HepG2 (cell line): ENCODE results near the gene BOLA3. TPM values are rescaled to one million over a fixed set of nuclear protein-coding genes. Genes with fewer than 3 reads are reported as not detected.

Experiments
- GATAD2A ChIP-seq: IDR thresholded peaks from 2 replicates; pipeline ENCODE4 v1.6.1; 2016
- HDAC2 ChIP-seq: sonication (generic); formaldehyde crosslinking; IDR thresholded peaks from 2 replicates; pipeline ENCODE4 v1.4.0; 2020; ENCODE audit warnings: missing genetic modification reagents
- KMT2A ChIP-seq: sonication (generic); formaldehyde crosslinking; IDR thresholded peaks from 2 replicates; pipeline ENCODE4 v1.4.0; 2020; ENCODE audit warnings: missing genetic modification reagents
- PTBP1 ChIP-seq: fragments of 200-400 bp; formaldehyde crosslinking; IDR thresholded peaks from 2 replicates; pipeline ENCODE4 v1.6.1; 2018; ENCODE audit warnings: low read length, low read depth; ENCODE audit not compliant: poor library complexity, severe bottlenecking
- TGIF2 ChIP-seq: IDR thresholded peaks from 2 replicates; pipeline ENCODE4 v1.6.1; 2016; ENCODE audit warnings: control low read depth, missing compliant biosample characterization
- ZBTB20 ChIP-seq: sonication (generic); formaldehyde crosslinking; IDR thresholded peaks from 2 replicates; pipeline ENCODE4 v1.8.1; 2023; ENCODE audit warnings: missing genetic modification reagents, low read depth, mild to moderate bottlenecking, borderline replicate concordance
- ZNF10 ChIP-seq: sonication (generic); formaldehyde crosslinking; IDR thresholded peaks from 2 replicates; pipeline ENCODE4 v1.4.0; 2020; ENCODE audit warnings: mild to moderate bottlenecking, low read depth, missing genetic modification reagents, borderline replicate concordance
- ZNF138 ChIP-seq: sonication (generic); formaldehyde crosslinking; IDR thresholded peaks from 2 replicates; pipeline ENCODE4 v1.5.0; 2020; ENCODE audit warnings: mild to moderate bottlenecking, low read depth, missing genetic modification reagents
- ZNF552 ChIP-seq: sonication (generic); formaldehyde crosslinking; IDR thresholded peaks from 2 replicates; pipeline ENCODE4 v1.9.0; 2022; ENCODE audit warnings: missing genetic modification reagents, mild to moderate bottlenecking, borderline replicate concordance
- polyA plus RNA-seq, 8 experiments: library from polyadenylated mRNA; depleted of rRNA in 3 of 8; stranded (reverse) in 7 of 8; unstranded in 1 of 8; fragments of >200 nt; fragmentation: Illumina TruSeq in 4 of 8; extraction: Trizol in 4 of 8; gene quantifications; 2 replicates each; pipeline versions ENCODE4 v1.2.1 to v1.2.3, GENCODE V29; 2011 to 2016; ENCODE audit warnings: low read depth in 4 of 8, missing spikeins in 1 of 8, mixed read lengths in 1 of 8; ENCODE audit not compliant: insufficient read depth in 1 of 8
- total RNA-seq, 5 experiments: library from RNA; depleted of rRNA; stranded (reverse); fragments of >200 nt; fragmentation: Illumina TruSeq; extraction: Trizol; gene quantifications; 2 replicates each; pipeline ENCODE4 v1.2.3, GENCODE V29; 2016; ENCODE audit warnings: low read depth in 1 of 5
- TF ChIP-seq, protein P1 (sequence below): IDR thresholded peaks from 2 replicates; pipeline ENCODE4 v1.6.1; 2012; ENCODE audit warnings: low read depth, low read length, improper control_type of control experiment
- TF ChIP-seq, protein P2 (sequence below): sonication (generic); formaldehyde crosslinking; IDR thresholded peaks from 2 replicates; pipeline ENCODE4 v1.4.0; 2020; ENCODE audit warnings: missing genetic modification reagents, borderline replicate concordance
- TF ChIP-seq, protein P3 (sequence below), 2 experiments: IDR thresholded peaks; 2 replicates each; pipeline ENCODE4 v1.6.1; 2011 to 2012; ENCODE audit warnings: low read length in 2 of 2, borderline replicate concordance in 1 of 2, low read depth in 1 of 2, mild to moderate bottlenecking in 1 of 2, moderate library complexity in 1 of 2
- TF ChIP-seq, protein P4 (sequence below): sonication (generic); formaldehyde crosslinking; conservative IDR thresholded peaks from 2 replicates; pipeline ENCODE4 v1.4.0; 2020; ENCODE audit warnings: missing genetic modification reagents
- TF ChIP-seq, protein P5 (sequence below): sonication (generic); formaldehyde crosslinking; IDR thresholded peaks from 2 replicates; pipeline ENCODE4 v1.4.0; 2020; ENCODE audit warnings: missing genetic modification reagents

BOLA3 gene
- total and polyA plus RNA-seq, 2 of the 13 experiments (the other 11 are each of a cell fraction or from before 2014, with no cell fraction given) = 89.7 to 170 TPM

DNA sequence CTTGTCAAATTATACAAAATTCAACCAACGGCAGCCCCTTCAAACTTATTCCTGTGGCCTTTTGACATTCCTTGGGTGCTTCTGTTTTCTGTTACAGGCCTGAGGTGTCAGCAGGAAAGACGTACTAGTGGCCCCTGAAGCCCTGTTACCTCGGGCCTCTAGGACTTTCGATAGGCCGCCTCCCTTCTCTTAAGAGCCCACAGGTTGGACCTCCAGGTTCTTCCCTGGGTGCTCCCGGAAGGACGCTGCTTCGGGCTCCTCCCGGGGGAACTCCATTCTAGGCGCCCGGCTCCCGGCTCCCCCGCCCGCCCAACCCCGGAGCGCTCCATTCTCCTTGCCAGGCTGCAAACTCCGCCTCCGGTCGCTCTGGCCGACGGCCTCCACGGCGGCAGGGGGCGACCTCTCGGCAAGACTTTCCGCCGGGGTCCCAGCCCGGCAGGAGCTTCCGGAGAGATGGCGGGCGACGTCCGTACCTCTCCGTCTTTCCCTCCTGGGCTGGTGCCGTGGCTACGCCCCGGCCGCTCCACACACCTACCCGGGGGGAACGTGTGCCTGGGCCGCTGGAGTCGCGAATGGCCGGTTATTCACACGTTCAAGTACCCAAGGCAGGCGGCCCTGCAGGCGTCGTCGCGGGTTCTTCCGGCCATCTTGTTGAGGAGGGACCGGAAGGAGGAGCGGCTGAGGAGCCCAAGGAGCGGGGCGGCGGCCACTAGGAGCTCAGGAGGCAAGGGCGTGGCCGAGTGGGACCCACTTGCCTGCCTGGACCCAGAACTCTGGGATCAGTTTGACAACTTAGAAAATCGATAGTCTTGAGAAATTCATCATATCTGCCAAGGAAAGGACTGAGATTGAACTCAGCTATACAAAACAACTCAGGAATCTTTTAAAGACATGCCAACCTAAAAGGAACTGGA lies 27.5 kb downstream of the BOLA3 start (continued):
- TF ChIP-seq, protein P1, sequence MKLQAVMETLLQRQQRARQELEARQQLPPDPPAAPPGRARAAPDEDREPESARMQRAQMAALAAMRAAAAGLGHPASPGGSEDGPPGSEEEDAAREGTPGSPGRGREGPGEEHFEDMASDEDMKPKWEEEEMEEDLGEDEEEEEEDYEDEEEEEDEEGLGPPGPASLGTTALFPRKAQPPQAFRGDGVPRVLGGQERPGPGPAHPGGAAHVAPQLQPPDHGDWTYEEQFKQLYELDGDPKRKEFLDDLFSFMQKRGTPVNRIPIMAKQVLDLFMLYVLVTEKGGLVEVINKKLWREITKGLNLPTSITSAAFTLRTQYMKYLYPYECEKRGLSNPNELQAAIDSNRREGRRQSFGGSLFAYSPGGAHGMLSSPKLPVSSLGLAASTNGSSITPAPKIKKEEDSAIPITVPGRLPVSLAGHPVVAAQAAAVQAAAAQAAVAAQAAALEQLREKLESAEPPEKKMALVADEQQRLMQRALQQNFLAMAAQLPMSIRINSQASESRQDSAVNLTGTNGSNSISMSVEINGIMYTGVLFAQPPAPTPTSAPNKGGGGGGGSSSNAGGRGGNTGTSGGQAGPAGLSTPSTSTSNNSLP = no peak
- TF ChIP-seq KMT2A (CRISPR knock-in tag) (peak; percentile 83), GATAD2A (CRISPR knock-in tag) (peak; percentile 77), ZNF10 (CRISPR knock-in tag) (no peak), ZNF138 (CRISPR knock-in tag) (peak; percentile 72; the same call in 1 of the 2 replicates), PTBP1 (peak; percentile 98), TGIF2 (CRISPR knock-in tag) (peak; percentile 32; the same call in 1 of the 2 replicates), ZBTB20 (CRISPR knock-in tag) (peak; percentile 93; the same call in 1 of the 2 replicates), HDAC2 (CRISPR knock-in tag) (peak; percentile 92), ZNF552 (CRISPR knock-in tag) (peak; percentile 88)
- TF ChIP-seq, protein P2, sequence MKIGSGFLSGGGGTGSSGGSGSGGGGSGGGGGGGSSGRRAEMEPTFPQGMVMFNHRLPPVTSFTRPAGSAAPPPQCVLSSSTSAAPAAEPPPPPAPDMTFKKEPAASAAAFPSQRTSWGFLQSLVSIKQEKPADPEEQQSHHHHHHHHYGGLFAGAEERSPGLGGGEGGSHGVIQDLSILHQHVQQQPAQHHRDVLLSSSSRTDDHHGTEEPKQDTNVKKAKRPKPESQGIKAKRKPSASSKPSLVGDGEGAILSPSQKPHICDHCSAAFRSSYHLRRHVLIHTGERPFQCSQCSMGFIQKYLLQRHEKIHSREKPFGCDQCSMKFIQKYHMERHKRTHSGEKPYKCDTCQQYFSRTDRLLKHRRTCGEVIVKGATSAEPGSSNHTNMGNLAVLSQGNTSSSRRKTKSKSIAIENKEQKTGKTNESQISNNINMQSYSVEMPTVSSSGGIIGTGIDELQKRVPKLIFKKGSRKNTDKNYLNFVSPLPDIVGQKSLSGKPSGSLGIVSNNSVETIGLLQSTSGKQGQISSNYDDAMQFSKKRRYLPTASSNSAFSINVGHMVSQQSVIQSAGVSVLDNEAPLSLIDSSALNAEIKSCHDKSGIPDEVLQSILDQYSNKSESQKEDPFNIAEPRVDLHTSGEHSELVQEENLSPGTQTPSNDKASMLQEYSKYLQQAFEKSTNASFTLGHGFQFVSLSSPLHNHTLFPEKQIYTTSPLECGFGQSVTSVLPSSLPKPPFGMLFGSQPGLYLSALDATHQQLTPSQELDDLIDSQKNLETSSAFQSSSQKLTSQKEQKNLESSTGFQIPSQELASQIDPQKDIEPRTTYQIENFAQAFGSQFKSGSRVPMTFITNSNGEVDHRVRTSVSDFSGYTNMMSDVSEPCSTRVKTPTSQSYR (CRISPR knock-in tag) = peak; percentile 51; the same call in 1 of the 2 replicates
- TF ChIP-seq, protein P3, sequence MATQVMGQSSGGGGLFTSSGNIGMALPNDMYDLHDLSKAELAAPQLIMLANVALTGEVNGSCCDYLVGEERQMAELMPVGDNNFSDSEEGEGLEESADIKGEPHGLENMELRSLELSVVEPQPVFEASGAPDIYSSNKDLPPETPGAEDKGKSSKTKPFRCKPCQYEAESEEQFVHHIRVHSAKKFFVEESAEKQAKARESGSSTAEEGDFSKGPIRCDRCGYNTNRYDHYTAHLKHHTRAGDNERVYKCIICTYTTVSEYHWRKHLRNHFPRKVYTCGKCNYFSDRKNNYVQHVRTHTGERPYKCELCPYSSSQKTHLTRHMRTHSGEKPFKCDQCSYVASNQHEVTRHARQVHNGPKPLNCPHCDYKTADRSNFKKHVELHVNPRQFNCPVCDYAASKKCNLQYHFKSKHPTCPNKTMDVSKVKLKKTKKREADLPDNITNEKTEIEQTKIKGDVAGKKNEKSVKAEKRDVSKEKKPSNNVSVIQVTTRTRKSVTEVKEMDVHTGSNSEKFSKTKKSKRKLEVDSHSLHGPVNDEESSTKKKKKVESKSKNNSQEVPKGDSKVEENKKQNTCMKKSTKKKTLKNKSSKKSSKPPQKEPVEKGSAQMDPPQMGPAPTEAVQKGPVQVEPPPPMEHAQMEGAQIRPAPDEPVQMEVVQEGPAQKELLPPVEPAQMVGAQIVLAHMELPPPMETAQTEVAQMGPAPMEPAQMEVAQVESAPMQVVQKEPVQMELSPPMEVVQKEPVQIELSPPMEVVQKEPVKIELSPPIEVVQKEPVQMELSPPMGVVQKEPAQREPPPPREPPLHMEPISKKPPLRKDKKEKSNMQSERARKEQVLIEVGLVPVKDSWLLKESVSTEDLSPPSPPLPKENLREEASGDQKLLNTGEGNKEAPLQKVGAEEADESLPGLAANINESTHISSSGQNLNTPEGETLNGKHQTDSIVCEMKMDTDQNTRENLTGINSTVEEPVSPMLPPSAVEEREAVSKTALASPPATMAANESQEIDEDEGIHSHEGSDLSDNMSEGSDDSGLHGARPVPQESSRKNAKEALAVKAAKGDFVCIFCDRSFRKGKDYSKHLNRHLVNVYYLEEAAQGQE (IDR thresholded peaks at IDR 0.05; ENCODE audit: borderline replicate concordance in 1 of 2, low read depth in 1 of 2, low read length in 2 of 2) = peak in 1 of 2 experiments; percentile 74; a peak in 2 of 4 replicates
- TF ChIP-seq, protein P4, sequence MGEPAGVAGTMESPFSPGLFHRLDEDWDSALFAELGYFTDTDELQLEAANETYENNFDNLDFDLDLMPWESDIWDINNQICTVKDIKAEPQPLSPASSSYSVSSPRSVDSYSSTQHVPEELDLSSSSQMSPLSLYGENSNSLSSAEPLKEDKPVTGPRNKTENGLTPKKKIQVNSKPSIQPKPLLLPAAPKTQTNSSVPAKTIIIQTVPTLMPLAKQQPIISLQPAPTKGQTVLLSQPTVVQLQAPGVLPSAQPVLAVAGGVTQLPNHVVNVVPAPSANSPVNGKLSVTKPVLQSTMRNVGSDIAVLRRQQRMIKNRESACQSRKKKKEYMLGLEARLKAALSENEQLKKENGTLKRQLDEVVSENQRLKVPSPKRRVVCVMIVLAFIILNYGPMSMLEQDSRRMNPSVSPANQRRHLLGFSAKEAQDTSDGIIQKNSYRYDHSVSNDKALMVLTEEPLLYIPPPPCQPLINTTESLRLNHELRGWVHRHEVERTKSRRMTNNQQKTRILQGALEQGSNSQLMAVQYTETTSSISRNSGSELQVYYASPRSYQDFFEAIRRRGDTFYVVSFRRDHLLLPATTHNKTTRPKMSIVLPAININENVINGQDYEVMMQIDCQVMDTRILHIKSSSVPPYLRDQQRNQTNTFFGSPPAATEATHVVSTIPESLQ (CRISPR knock-in tag) = no peak; the same call in 1 of the 2 replicates
- TF ChIP-seq, protein P5, sequence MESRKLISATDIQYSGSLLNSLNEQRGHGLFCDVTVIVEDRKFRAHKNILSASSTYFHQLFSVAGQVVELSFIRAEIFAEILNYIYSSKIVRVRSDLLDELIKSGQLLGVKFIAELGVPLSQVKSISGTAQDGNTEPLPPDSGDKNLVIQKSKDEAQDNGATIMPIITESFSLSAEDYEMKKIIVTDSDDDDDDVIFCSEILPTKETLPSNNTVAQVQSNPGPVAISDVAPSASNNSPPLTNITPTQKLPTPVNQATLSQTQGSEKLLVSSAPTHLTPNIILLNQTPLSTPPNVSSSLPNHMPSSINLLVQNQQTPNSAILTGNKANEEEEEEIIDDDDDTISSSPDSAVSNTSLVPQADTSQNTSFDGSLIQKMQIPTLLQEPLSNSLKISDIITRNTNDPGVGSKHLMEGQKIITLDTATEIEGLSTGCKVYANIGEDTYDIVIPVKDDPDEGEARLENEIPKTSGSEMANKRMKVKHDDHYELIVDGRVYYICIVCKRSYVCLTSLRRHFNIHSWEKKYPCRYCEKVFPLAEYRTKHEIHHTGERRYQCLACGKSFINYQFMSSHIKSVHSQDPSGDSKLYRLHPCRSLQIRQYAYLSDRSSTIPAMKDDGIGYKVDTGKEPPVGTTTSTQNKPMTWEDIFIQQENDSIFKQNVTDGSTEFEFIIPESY = peak; percentile 40; the same call in 1 of the 2 replicates
